Measurements from ENCODE around the gene PRPF8.
"Not testable (repeated sequence)": the region's sequence is repeated elsewhere in the genome, so short reads cannot be mapped to it uniquely, and the experiment has no call there.

The PRPF8 gene

DNA sequence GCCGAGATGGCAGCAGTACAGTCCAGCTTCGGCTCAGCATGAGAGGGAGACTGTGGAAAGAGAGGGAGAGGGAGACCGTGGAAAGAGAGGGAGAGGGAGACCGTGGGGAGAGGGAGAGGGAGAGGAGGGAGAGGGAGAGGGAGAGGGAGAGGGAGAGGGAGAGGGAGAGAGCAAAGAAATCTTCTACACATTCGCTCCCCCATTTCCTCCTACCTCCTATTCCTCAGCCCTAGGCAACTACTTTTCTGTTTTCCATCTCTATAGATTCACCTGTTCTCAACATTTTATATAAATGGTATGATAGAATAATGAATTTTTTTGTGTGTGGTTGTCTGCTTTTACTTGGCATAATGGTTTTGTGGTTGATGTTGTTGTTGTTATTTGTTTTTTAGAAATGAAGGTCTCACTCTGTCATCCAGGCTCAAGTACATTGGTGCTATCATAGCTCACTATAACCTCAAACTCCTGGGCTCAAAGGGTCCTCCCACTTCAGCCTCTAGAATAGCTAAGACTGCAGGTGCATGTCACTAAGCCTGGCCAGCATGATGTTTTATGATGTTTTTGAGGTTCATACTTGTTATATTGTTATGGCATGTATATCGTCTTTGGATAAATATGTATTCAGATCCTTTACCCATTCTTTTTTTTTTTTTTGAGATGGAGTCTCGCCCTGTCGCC lies 6.0 kb upstream of the PRPF8 start:
- no peak for DNase-seq (ENCODE audit: low read depth)

DNA sequence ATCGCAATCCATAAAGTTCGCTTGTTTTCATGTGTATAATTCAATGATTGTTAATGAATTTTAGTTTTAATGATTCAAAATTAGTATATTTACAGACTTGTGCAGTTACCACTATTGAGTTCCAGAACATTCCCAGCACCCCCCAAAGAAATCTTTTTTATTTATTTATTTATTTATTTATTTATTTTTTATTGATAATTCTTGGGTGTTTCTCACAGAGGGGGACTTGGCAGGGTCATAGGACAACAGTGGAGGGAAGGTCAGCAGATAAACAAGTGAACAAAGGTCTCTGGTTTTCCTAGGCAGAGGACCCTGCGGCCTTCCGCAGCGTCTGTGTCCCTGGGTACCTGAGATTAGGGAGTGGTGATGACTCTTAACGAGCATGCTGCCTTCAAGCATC lies 3.7 kb upstream of the PRPF8 start:
- not testable (repeated sequence) for DNase-seq (ENCODE audit: low read depth)

- peak; percentile 63 for DNase-seq (ENCODE audit: low read depth)
These were observed 1.4 kb upstream of the PRPF8 start for GRCh38 chr17:1686086-1686485.

GRCh38 chr17:1683459-1683858 lies 1.2 kb downstream of the PRPF8 start:
- no peak for DNase-seq (ENCODE audit: low read depth)

DNA sequence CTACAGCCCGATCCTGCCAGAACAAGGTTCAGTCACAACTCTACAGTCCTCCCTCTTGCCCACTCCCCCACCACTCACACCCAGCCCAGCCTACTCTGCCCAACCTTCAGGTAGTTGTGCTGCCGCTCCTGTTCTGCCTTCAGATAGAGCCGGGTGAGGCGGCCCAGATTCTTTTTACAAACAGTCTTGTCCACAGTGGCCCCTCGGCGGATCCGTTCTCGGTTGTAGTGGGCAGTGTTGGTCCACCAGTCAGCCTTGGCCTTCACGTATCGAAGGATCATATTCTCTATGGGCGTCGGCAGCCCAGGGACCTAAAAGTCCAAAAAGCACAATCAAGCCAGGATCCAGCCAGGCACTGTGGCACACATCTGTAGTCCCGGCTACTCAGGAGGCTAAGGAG lies 8.3 kb downstream of the PRPF8 start:
- DNase-seq (ENCODE audit: low read depth): no peak

- DNase-seq (ENCODE audit: low read depth): peak; percentile 15
These were observed 11.5 kb downstream of the PRPF8 start for GRCh38 chr17:1673041-1673785.

DNA sequence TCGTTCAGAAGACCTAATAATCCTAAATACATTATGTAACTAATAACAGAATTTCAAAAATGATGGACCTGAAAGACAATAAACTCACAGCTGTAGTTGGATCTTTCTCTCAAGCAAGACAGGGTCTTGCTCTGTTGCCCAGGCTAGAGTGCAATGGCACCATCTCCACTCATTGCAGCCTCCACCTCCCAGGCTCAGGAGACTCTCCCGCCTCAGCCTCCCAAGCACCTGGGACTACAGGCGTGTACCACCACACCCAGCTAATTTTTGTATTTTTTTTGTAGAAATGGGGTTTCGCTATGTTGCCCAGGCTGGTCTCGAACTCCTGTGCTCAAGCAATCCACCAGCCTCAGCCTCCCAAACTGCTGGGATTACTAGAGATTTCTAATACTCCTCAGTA lies 20.7 kb downstream of the PRPF8 start:
- DNase-seq (ENCODE audit: low read depth): not testable (repeated sequence)

DNA sequence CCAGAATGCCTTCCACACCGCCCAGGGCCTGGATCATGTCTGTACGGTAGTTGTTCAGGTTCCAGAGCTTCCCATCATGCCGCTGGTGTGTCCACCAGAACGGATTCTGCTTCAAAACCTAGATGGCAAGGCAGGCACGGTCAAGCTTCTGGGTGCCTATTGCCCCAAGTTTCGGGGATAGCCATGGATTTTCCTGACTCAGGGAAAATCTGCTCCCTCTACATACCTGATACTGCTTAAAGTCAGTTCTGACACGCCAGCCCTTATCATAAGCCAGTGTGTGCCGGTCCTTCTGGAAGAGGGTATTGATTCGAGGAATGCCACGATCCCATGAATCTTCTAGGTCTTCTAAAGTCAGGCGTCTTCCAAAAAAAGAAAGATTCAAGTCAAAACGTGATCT lies 23.6 kb downstream of the PRPF8 start:
- DNase-seq (ENCODE audit: low read depth): no peak

DNA sequence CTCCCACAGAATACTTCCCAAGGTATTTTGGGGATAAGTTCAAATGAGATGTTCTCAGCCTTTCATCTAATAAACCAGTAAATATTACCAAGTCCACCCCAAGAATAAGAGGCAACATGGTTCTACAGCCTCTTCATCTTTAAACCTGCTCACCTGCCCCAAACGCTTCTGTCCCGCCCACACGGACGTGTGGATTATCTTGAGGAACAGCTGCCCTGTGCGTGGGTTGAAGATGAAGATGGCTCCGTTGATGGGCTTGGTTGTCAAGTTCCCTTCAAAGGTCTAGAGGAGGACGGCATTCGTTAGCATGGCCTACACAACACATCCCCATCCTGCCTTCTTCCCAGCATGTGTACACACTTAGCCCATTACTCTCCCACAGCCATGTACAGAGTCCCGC lies 26.6 kb downstream of the PRPF8 start:
- DNase-seq (ENCODE audit: low read depth): no peak

DNA sequence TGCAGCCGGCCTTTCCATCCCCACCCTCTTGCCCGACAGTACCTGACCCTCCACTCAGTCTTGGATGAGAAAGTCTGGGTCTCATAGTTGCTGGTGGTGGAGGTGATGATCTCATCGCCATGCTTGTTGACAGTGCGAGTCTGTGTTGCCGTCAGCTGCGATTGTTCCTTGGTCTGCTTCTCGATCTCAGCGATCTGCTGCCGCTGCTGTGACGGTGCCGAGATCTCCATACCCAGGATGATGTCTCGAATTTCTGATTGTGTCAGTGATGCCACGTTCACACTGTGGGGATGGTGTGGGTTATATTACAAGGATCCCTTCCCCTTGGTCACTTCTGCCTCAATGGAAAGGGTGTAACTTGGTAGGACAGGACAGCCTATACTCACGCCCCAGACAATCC lies 30.9 kb downstream of the PRPF8 start:
- DNase-seq (ENCODE audit: low read depth): no peak

- not testable (repeated sequence) for DNase-seq (ENCODE audit: low read depth)
These were observed 31.9 kb downstream of the PRPF8 start for GRCh38 chr17:1652794-1653193.

DNA sequence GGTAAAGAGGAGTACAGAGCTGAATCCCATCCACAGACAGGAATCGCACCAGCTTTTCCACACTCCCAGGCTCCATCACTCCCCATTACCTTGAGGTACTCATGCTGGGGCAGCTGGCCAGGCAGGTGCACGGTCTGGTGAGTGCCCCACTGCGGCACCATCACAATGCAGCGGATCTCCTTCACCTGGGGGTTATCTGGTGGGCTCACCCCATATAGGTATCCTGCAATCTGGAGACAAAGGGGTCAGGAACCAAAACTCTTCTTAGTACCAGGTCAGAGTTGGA lies 33.2 kb downstream of the PRPF8 start:
- no peak for DNase-seq (ENCODE audit: low read depth)

DNA sequence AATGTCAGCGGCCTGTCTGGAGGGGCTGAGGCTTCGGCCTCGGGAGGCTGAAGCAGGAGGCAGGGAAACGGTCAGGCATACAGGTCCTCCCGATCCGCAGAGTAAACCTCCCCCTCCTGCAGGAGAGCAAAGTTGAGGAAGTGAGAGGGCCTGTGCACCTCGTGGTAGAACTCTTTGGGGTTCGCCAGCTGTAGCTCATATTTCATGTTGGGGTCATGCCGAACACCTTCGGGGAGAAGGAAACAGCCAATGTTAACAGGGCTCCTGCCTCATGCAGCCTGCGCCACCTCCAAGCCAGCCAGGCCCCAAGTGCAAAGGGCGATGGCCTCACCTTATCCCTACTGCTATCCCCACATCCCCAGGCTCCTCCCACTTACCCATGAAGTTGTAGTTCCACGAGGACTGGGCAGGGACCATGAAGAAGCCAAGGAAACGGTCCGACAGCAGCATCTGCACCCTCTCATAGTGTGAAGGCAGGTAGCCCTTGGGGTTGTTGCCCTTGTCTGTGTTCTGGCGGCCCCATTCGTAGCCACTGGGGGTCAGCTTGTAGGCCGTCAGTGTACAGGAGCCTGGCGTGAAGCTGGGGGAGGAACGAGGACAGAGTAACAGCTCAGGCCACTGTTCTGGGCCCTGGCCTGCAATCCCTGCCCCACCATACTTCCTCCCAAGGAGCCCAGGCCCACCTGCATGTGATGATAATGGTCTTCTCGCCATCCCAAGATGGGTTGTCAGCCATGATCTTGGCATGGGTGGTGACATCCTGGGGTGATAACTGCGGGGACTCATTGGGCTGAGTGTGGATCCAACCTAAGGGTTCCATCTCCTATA lies 33.7 kb downstream of the PRPF8 start:
- DNase-seq (ENCODE audit: low read depth): no peak

DNA sequence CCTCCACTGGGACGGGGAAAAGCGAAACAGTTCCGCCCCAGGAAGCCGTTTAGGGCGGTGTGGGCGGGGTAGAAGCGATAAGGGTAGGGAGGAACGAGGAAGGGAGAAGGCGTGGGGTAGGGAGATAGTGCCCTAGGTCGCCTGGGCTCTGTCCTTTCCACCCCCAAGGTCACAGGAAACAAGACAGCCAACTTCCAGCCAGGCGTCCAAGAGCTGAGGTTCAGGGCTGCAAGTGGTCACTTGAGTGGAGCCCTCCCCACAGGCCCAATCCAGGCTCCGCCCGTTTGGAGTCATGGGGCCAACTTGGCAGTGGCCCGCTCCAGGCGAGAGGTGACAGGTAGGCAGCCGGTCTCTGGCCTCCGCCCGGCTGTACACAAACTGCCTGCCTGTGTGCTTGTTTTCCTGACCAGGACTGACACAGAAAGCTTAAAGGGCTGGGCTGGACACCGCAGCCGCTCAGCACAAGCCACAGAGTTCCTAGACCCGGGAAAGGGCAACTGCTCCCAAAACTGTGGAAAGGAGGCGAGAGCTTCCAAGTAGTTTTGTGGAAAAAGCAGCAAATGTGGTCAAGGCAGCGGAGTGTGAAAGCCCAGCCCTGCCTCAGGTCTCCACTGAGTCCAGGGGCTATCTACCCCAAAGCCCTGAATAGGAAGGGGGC lies 34.7 kb downstream of the PRPF8 start, which contains the start of gene RILP:
TSS of gene RILP (minus strand) at position 23 of the 658 bp plus-strand sequence. CDS start 62 bp downstream, outside the sequence.
- DNase-seq (ENCODE audit: low read depth): peak; percentile 40

DNA sequence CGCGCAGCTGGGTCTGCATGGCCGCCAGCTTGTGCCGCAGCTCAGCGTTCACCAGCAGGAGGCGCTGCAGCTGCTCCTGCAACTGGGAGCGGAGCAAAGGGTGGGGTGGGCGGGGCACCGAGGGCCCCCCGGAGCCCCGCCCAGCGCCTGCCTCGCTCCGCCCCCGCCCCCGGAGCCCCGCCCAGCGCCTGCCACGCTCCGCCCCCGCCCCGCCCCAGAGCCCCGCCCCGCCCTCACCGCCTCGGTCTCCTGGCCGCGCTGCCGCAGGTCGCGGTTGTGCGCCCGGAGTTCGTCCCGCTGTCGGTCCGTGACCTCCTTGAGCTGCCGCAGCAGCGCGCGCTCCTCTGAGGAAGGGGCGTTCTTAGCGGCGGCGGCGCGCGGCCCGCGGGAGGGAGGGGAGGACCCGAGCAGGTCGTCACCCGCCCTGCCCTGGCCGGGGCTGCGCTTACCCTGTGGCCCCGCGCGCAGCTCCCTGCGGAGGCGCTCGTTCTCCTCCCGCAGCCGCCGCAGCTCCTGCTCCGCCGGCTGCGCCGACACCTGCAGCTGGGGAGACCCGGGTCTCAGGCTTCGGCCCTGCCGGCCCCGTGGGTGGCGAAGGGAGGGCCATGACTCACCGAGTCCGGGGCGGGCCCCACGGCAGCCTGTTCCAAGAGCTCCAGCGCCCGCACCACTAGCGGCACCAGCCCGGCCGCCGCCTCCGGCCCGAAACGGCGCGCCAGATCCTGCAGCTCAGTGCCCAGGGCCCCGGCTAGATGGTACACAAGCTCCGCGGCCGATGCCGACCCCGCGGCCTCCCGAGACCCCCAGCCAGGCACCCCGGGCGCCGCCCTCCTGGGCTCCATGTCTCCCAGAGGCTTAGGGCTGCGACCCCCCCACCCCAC lies 35.5 kb downstream of the PRPF8 start:
- DNase-seq (ENCODE audit: low read depth): peak; percentile 90

GRCh38 chr17:1648173-1648962 lies 36.3 kb downstream of the PRPF8 start:
- DNase-seq (ENCODE audit: low read depth): no peak

- DNase-seq (ENCODE audit: low read depth): no peak
These were observed 36.9 kb downstream of the PRPF8 start for GRCh38 chr17:1647802-1648171.

DNA sequence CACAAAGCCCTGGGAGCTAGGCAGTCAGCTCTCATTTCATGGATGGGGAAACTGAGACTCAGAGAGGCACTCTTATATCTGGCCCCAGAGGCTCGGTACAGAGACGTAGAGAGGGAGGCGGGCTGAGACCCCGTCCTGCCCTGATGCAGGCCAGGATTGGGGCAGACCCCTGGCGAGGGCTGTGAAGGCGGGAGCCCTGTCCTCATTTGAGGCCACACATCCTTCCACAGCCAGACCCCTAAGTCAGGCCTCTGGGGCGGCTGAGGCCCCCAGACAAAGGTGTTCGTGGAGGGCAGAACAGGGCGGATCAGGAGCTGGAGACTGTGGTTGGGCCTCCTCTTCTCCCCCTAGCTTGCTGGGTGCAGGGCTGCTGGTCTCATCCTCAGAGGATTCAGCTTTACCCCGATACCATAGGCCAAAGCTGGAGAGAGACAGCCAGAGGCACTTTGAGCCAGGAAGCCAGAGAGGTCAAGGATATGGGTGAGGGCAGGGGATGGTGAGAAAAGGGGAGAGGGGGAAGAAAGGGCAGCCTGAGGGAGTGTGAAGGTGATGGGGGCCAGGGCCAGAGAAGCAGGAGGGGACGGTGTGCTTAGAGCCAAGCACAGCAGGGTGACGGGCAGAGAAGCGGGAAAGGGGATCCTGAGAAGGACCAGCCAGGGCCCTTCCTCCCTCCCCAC lies 38.3 kb downstream of the PRPF8 start:
- no peak for DNase-seq (ENCODE audit: low read depth)

GRCh38 chr17:1645207-1646171 lies 39.2 kb downstream of the PRPF8 start, which contains the start of gene SCARF1:
TSS of gene SCARF1 (minus strand) at chr17:1645732. CDS start at chr17:1645697, 35 bp downstream.
- DNase-seq (ENCODE audit: low read depth): no peak

Measured in amniotic epithelial cell (primary cell).